IPS-15b (cell line): Measurements from ENCODE around the gene FUT3.
A peak's percentile ranks its signal among the peaks of the same experiment; 100 is the strongest.

Experiments
- H3K27me3 ChIP-seq: one replicate; pipeline ENCODE4 v1.6.1; 2013; ENCODE audit warnings: low read length; ENCODE audit not compliant: control insufficient read depth, insufficient read depth
- H3K36me3 ChIP-seq: one replicate; pipeline ENCODE4 v1.6.1; 2013; ENCODE audit warnings: low read length; ENCODE audit not compliant: control insufficient read depth, insufficient read depth
- H3K4me1 ChIP-seq: one replicate; pipeline ENCODE4 v1.6.1; 2013; ENCODE audit warnings: mild to moderate bottlenecking, low read length; ENCODE audit not compliant: control insufficient read depth, insufficient read depth
- H3K4me3 ChIP-seq: one replicate; pipeline ENCODE4 v1.5.1; 2013; ENCODE audit warnings: low read depth, low read length
- H3K9ac ChIP-seq: one replicate; pipeline ENCODE4 v1.6.1; 2013; ENCODE audit warnings: low read depth, mild to moderate bottlenecking, low read length
- H3K9me3 ChIP-seq: one replicate; pipeline ENCODE4 v1.6.1; 2013; ENCODE audit warnings: mild to moderate bottlenecking, low read length; ENCODE audit not compliant: control insufficient read depth, insufficient read depth

The FUT3 gene

DNA sequence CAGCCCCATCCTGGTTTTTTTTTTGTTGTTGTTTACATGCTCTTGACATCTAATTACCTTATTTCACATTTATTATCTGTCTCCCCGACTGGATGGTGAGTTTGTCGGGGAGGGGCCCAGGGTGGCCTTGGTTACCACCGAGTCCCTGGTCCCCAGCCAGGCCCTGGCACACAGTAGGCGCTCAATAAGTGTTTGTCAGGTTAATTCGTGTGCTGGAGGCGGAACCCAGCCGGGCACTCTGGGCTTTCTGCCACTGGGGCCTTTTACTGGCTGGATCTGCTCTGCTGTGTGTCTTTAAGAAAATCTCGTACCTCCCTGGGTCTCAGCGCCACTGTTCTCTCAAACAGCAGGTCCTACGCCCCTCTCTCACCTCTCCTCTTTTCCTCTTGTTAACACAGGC, 41.8 kb downstream of the FUT3 start:
- H3K9me3 ChIP-seq: no peaks in the 10 kb centered on the region
- no peak overlapping the region for H3K4me3 ChIP-seq
- H3K9ac ChIP-seq: no peak overlapping the region
- no peaks in the 10 kb centered on the region for H3K4me1 ChIP-seq
- peaks cover 2% of the 10 kb centered on the region for H3K27me3 ChIP-seq
- no peaks in the 10 kb centered on the region for H3K36me3 ChIP-seq

GRCh38 chr19:5809053-5809452, 42.2 kb downstream of the FUT3 start:
- Histone ChIP-seq H3K36me3 (no peaks in the 10 kb centered on the region), H3K4me1 (no peaks in the 10 kb centered on the region), H3K27me3 (peaks cover 2% of the 10 kb centered on the region), H3K4me3 (no peak overlapping the region), H3K9me3 (no peaks in the 10 kb centered on the region), H3K9ac (no peak overlapping the region)

- Histone ChIP-seq H3K4me3 (no peak overlapping the region), H3K9ac (no peak overlapping the region), H3K36me3 (no peaks in the 10 kb centered on the region), H3K27me3 (peaks cover 7% of the 10 kb centered on the region), H3K9me3 (no peaks in the 10 kb centered on the region), H3K4me1 (peaks cover 2% of the 10 kb centered on the region)
Observed at GRCh38 chr19:5808120-5808816, 43.0 kb downstream of the FUT3 start.

DNA sequence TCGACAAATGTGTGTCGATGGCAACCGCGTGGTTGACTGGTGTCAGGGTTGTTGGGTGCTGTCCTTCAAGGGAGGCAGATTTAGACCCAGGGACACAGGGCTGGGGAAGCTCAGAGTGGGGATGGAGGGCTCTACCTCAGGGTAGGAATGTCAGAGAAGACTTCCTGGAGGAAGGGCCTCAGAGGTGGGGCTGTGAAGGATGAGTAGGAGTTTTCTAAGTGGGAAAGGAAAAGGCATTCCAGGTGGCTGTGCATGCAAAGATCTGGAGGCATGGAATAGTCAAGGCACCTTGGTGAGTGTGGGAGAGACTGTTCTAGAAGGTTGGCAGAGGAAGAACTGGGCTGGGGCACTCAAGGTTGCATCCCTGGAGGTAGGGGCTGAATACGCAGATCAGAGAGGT, 44.3 kb downstream of the FUT3 start:
- H3K36me3 ChIP-seq: no peaks in the 10 kb centered on the region
- H3K4me3 ChIP-seq: no peak overlapping the region
- H3K4me1 ChIP-seq: peaks cover 2% of the 10 kb centered on the region
- H3K9me3 ChIP-seq: no peaks in the 10 kb centered on the region
- H3K9ac ChIP-seq: no peak overlapping the region
- H3K27me3 ChIP-seq: peaks cover 13% of the 10 kb centered on the region

DNA sequence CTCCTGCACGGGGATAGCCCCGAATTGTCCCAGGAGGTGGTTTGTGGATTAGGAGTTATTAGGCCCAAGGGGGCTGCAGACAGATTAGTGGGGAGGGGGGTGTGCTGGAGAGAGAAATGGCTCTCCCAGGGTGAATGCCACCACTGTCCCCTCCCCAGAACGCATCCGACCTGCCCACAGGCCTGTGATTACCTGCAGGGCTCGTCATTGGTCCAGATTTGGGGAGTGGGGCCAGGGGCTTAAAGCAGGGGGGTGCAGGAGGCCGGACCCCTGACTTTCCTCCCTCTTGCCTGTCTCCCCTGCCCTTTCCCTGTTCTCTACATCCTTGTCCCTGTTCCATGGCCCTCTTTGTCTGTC, 45.1 kb downstream of the FUT3 start:
- peak overlapping the region; percentile 47 for H3K9ac ChIP-seq

DNA sequence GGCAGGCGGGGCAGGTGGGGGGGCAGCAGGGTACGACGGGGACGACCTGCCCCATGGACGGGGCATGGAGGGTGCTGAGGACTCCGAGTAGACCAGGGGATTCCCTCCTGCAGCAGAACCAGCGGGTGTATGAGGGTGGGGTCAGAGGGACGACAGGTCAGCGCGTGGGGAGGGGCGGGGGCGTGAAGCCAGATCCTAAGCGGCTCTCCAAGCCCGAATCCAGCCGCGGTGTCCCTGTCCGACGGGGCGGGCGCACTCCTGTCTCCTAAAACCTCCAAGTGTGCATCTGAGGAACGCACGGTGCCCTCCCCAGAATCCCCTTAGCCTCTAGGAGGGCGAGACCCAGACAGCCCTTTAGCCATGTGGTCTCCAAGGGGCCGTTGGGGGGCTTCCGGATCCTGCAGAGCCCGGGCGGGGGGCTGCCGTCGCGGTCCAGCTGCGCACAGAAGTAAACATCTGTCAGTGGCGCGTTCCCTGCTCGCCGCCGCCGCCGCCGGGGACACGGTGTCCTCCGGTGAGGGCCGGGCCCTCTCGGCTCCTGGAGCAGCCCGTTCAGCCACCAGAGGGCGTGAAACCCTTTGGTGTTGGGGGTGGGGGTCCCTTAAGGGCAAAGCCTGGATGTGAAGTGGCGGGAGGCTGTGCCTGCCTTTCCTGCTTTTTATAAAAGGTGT, 45.7 kb downstream of the FUT3 start:
- peak overlapping the region; percentile 47 for H3K9ac ChIP-seq
- no peaks in the 10 kb centered on the region for H3K36me3 ChIP-seq
- H3K4me3 ChIP-seq: peak overlapping the region; percentile 58
- H3K9me3 ChIP-seq: no peaks in the 10 kb centered on the region
- peaks cover 16% of the 10 kb centered on the region for H3K27me3 ChIP-seq
- peaks cover 2% of the 10 kb centered on the region for H3K4me1 ChIP-seq

More for the DNA sequence above, 45.1 kb downstream of the FUT3 start:
- peaks cover 2% of the 10 kb centered on the region for H3K4me1 ChIP-seq
- H3K4me3 ChIP-seq: peak overlapping the region; percentile 58
- no peaks in the 10 kb centered on the region for H3K36me3 ChIP-seq
- H3K9me3 ChIP-seq: no peaks in the 10 kb centered on the region
- H3K27me3 ChIP-seq: peaks cover 16% of the 10 kb centered on the region

- peak within 1 kb of the TSS; percentile 58 for H3K4me3 ChIP-seq
- peaks cover 16% of the 10 kb centered on the region for H3K27me3 ChIP-seq
- peaks cover 2% of the 10 kb centered on the region for H3K4me1 ChIP-seq
- H3K9me3 ChIP-seq: no peaks in the 10 kb centered on the region
- H3K9ac ChIP-seq: no peak within 1 kb of the TSS
- no peaks in the 10 kb centered on the region for H3K36me3 ChIP-seq
Observed at GRCh38 chr19:5804516-5805461, 46.5 kb downstream of the FUT3 start, which contains the start of gene NRTN. Gene NRTN (plus strand): TSS chr19:5805067. CDS start chr19:5824166, 19,099 bp downstream.

DNA sequence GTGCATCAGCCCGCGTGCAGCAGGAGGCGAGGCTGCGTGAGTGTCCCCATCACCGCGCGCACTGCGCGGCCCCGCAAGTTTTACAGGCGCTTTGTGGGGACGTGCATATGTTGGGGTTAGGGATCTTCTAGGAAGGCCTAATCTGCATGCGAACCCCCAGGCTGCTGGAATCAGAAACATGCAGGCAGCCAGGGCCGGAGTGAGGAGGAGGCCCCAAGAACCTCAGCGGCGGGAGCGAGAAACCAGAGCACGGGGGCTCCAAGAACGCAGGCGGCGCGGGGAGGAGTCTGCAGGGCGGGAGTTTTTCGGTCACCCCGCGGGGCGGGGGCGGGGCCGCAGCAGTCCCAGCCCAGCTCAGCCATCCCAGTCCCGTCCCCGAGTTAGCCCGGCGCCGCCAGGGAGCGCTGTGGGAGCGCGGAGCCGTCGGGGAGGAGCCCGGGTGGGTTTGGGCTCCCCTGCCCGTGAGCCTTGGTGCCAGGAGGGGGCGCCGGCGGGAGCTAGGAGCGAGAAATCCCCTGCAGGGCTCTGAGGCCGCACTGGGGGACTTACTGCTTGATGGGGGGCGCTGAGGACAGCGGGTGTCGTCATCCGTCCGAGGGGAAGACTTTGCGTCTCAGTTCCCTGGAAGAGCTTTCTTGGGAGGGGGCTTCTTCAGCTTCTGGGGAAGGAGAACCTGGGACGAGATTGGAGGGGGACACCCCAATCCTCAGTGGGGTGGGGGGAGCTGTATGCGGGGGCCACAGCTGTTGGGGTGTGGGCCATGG, 47.3 kb downstream of the FUT3 start:
- no peaks in the 10 kb centered on the region for H3K9me3 ChIP-seq
- H3K36me3 ChIP-seq: no peaks in the 10 kb centered on the region
- H3K9ac ChIP-seq: no peak overlapping the region
- peaks cover 2% of the 10 kb centered on the region for H3K4me1 ChIP-seq
- H3K27me3 ChIP-seq: peaks cover 16% of the 10 kb centered on the region
- peak overlapping the region; percentile 52 for H3K4me3 ChIP-seq

DNA sequence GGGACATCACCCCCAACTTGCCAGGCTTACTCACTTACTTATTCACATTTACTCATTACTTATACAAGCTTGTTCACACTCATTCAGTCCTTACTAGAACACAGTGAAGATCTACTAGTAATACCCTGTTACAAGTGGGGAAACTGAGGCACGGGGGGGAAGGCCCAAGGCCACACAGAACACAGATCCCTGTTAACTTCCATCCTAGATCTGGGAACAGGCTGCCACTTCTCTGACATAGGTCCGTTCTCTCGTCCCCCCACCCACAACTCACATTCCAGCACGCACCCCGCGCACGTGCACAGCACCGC, 47.9 kb downstream of the FUT3 start:
- Histone ChIP-seq H3K36me3 (no peaks in the 10 kb centered on the region), H3K27me3 (peaks cover 16% of the 10 kb centered on the region), H3K4me1 (peaks cover 2% of the 10 kb centered on the region), H3K9ac (no peak overlapping the region), H3K4me3 (peak overlapping the region; percentile 52), H3K9me3 (no peaks in the 10 kb centered on the region)

GRCh38 chr19:5801796-5802619, 49.2 kb downstream of the FUT3 start:
- Histone ChIP-seq H3K4me3 (peak overlapping the region; percentile 33), H3K9me3 (no peaks in the 10 kb centered on the region), H3K4me1 (peaks cover 2% of the 10 kb centered on the region), H3K9ac (no peak overlapping the region), H3K27me3 (peaks cover 16% of the 10 kb centered on the region), H3K36me3 (no peaks in the 10 kb centered on the region)
